Large intestine (tissue), 3 donors: ENCODE measurements around the gene NDUFAF8. TPM values are rescaled to one million over a fixed set of nuclear protein-coding genes. Genes with fewer than 3 reads are reported as not detected.

Experiments
- DNase-seq, 2 donors: peaks; one replicate each; pipeline versions ENCODE4 v3.0.0 to v3.0.0-alpha.2; 2013
- H3K27ac ChIP-seq: one replicate; pipeline ENCODE4 v1.5.1; 2013; ENCODE audit warnings: low read length
- H3K27me3 ChIP-seq: 2 replicates; pipeline ENCODE4 v1.6.1; 2013; ENCODE audit warnings: low read length; ENCODE audit not compliant: control insufficient read depth, insufficient read depth
- H3K36me3 ChIP-seq: 2 replicates; pipeline ENCODE4 v1.6.1; 2013; ENCODE audit warnings: low read length; ENCODE audit not compliant: control insufficient read depth, insufficient read depth
- H3K4me1 ChIP-seq: one replicate; pipeline ENCODE4 v1.6.1; 2013; ENCODE audit warnings: low read length; ENCODE audit not compliant: control insufficient read depth, insufficient read depth
- H3K4me3 ChIP-seq: one replicate; pipeline ENCODE4 v1.5.1; 2013; ENCODE audit warnings: low read length
- H3K9me3 ChIP-seq: one replicate; pipeline ENCODE4 v1.6.1; 2013; ENCODE audit warnings: mild to moderate bottlenecking, low read depth, low read length, moderate library complexity; ENCODE audit not compliant: control insufficient read depth
- WGBS: methylation state at CpG from one replicate; pipeline ENCODE4 v1.1.5; 2013; ENCODE audit warnings: low lambda C conversion rate; ENCODE audit not compliant: insufficient coverage; 5-methylcytosine and 5-hydroxymethylcytosine counted together
- polyA plus RNA-seq: library from polyadenylated mRNA; unstranded; fragments of 120-200 nt; gene quantifications from one replicate; pipeline ENCODE4 v1.2.1, GENCODE V29; 2013

Gene NDUFAF8
- polyA plus RNA-seq, 1 donor = 42.6 TPM

GRCh38 chr17:81232616-81233241, 6.4 kb upstream of the NDUFAF8 start:
- H3K9me3 ChIP-seq = peaks cover 2% of the 10 kb centered on the region
- H3K27ac ChIP-seq = no peak overlapping the region
- no peak overlapping the region for H3K4me3 ChIP-seq
- H3K4me1 ChIP-seq = peaks cover 9% of the 10 kb centered on the region
- WGBS = no CpG with 5 or more reads among the region's 19 CpGs
- no peak for DNase-seq
- no peaks in the 10 kb centered on the region for H3K27me3 ChIP-seq
- H3K36me3 ChIP-seq = peaks cover 54% of the 10 kb centered on the region

DNA sequence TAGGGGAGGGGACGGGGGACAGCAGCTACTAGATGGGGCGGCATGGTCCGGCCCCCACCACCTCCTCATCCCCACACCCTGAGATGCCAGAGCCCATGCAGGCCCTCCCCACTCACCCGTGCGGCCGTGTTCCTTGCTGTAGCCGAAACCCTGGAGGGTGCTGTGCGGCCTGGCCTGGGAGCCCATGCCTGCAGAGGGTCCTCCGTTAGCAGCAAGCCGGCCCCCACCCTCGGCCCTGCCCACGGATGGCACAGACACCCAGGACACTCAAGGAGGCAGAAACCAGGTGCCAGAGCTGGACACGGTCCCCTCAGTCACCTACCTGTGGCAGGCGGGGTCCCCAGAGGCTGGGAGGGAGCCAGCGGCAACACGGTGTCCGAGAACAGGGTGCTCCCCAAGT, 5.8 kb upstream of the NDUFAF8 start:
- Histone ChIP-seq H3K9me3 (peaks cover 2% of the 10 kb centered on the region), H3K27ac (no peak overlapping the region), H3K27me3 (no peaks in the 10 kb centered on the region), H3K4me1 (peaks cover 12% of the 10 kb centered on the region), H3K4me3 (no peak overlapping the region), H3K36me3 (peaks cover 54% of the 10 kb centered on the region)
- no CpG with 5 or more reads among the region's 17 CpGs for WGBS
- DNase-seq = no peak

GRCh38 chr17:81233811-81234505, 5.2 kb upstream of the NDUFAF8 start:
- H3K4me1 ChIP-seq = peaks cover 12% of the 10 kb centered on the region
- no CpG with 5 or more reads among the region's 21 CpGs for WGBS
- H3K27ac ChIP-seq = no peak overlapping the region
- DNase-seq = no peak
- H3K36me3 ChIP-seq = peaks cover 51% of the 10 kb centered on the region
- H3K4me3 ChIP-seq = no peak overlapping the region
- H3K9me3 ChIP-seq = peaks cover 2% of the 10 kb centered on the region
- no peaks in the 10 kb centered on the region for H3K27me3 ChIP-seq

GRCh38 chr17:81234506-81234855, 4.6 kb upstream of the NDUFAF8 start:
- DNase-seq = no peak
- WGBS = no CpG with 5 or more reads among the region's 13 CpGs

DNA sequence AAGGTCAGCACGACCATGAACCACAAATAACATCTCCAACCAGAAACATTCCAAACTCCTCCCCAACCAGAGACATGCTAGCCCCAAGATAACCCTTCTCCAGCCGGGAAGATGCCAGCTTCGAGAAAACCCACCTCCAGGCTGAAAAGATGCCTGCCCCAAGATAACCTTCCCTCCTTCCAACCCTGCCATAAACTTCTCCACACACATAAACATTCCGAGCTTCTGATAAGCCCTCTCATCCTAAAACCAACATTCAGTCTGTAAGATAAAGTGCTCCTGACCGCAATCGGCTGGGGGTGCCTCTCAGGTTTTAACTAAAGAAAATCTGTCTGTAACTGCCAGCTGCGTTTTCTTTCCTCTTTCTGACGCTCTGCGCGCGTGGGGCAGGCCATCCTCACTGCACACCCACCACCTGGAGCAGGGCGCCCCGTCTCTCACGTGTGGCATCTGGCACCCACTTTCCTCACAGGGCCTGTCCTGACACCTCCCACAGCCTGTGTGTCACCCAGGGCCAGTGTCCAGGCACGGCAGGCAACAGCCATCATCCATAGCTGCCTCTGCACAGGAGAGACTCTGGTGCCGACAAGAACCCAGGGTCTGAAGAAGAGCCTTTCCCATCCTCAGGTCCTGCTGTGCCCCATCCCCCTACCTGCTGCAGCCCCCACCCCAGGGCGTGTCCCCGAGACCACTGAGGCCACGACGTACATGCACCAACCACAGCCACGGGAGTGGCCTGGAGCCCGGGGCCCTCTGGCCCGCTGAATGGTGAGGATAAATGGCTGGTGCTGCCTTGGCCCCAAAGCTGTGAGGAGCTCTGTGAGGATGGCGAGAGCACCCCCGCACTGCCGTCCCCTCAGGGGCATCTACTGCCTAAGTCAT, 3.9 kb upstream of the NDUFAF8 start:
- H3K27ac ChIP-seq = no peak overlapping the region
- peaks cover 2% of the 10 kb centered on the region for H3K9me3 ChIP-seq
- DNase-seq = no peak
- peaks cover 43% of the 10 kb centered on the region for H3K36me3 ChIP-seq
- H3K4me3 ChIP-seq = no peak overlapping the region
- WGBS = no CpG with 5 or more reads among the region's 26 CpGs
- H3K4me1 ChIP-seq = peaks cover 17% of the 10 kb centered on the region
- H3K27me3 ChIP-seq = no peaks in the 10 kb centered on the region

More at GRCh38 chr17:81234506-81234855, 4.6 kb upstream of the NDUFAF8 start:
- Histone ChIP-seq H3K36me3 (peaks cover 50% of the 10 kb centered on the region), H3K4me3 (no peak overlapping the region), H3K27me3 (no peaks in the 10 kb centered on the region), H3K4me1 (peaks cover 12% of the 10 kb centered on the region), H3K9me3 (peaks cover 2% of the 10 kb centered on the region), H3K27ac (no peak overlapping the region)

- WGBS = no CpG with 5 or more reads among the region's 32 CpGs
- Histone ChIP-seq H3K27ac (no peak overlapping the region), H3K9me3 (peaks cover 2% of the 10 kb centered on the region), H3K4me3 (no peak overlapping the region), H3K4me1 (peaks cover 17% of the 10 kb centered on the region), H3K27me3 (no peaks in the 10 kb centered on the region), H3K36me3 (peaks cover 34% of the 10 kb centered on the region)
- DNase-seq = no peak
Observed at GRCh38 chr17:81235822-81236740, 3.0 kb upstream of the NDUFAF8 start.

- H3K9me3 ChIP-seq = peaks cover 2% of the 10 kb centered on the region
- peaks cover 17% of the 10 kb centered on the region for H3K4me1 ChIP-seq
- H3K36me3 ChIP-seq = peaks cover 30% of the 10 kb centered on the region
- no peak for DNase-seq
- no peak overlapping the region for H3K4me3 ChIP-seq
- no peaks in the 10 kb centered on the region for H3K27me3 ChIP-seq
- WGBS = no CpG with 5 or more reads among the region's 21 CpGs
- no peak overlapping the region for H3K27ac ChIP-seq
Observed at GRCh38 chr17:81236784-81237183, 2.3 kb upstream of the NDUFAF8 start.

DNA sequence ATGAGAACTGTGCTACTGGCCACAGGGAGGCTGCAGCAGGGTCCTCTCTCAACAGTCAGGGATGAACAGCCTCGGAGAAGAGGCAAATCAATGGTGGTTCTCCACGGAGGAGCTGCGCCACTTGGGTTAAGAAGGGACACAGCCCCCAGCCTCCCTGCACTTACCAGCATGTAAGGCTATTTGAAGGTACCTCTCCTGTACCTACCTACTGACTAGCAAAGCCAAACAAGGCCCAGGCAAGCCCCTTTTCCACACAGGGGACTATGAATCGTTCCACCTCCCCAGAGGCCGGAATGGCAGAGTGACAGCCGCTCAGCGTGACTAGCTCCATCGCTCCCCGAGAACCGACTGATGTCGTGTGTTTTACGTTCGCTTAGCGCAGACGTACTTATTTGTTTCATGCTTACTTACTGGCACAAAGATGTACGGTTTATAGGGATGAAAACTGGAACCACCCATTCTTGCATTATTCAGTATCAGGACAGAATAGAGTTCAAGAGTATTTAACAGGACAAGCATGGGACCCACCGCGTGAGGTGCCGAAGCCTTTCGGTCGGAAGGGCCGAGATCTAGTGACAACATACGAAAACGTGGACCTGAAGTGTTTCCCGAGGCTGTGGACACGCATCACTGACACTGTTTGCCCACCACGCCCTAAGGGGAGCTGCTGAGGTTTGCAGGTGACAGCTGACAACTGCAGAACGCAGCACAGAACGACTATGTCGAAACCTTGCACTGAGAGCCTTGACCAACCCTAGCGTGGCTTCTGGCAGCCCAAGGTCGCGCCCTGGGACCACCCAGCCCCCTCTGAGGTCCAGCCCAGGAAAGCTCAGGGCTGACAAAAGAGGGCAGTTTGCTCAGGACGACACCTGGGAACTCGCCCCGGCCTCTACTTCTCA, 1.3 kb upstream of the NDUFAF8 start:
- H3K36me3 ChIP-seq = peaks cover 22% of the 10 kb centered on the region
- H3K9me3 ChIP-seq = peaks cover 2% of the 10 kb centered on the region
- peaks cover 17% of the 10 kb centered on the region for H3K4me1 ChIP-seq
- no peak for DNase-seq
- no peak overlapping the region for H3K27ac ChIP-seq
- WGBS = 80% methylated on average over 1 of the region's 36 CpGs
- H3K27me3 ChIP-seq = no peaks in the 10 kb centered on the region
- peak overlapping the region; percentile 66 for H3K4me3 ChIP-seq

DNA sequence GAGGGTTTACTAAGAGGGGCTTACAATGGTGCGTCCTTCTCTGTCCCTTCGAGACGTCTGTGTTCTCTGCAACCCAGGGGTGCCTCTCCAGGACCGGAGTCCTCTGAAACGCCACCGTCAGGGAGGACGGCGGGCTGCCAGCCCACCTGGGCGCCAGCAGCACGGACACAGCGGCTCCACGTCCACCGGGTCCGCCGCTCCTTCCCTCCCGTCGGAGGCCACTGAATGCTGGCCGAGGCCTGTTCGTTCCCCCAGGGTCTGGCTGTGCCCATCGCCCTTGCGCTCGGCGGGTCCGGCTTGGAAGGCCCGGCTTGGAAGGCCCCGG, 666 bp upstream of the NDUFAF8 start:
- DNase-seq = no peak
- peak overlapping the region; percentile 66 for H3K4me3 ChIP-seq
- no peaks in the 10 kb centered on the region for H3K27me3 ChIP-seq
- no peaks in the 10 kb centered on the region for H3K9me3 ChIP-seq
- no peak overlapping the region for H3K27ac ChIP-seq
- WGBS = no CpG with 5 or more reads among the region's 26 CpGs
- peaks cover 16% of the 10 kb centered on the region for H3K36me3 ChIP-seq
- peaks cover 17% of the 10 kb centered on the region for H3K4me1 ChIP-seq
